ENCODE measurements around the gene SH2D1B.

SH2D1B gene

DNA sequence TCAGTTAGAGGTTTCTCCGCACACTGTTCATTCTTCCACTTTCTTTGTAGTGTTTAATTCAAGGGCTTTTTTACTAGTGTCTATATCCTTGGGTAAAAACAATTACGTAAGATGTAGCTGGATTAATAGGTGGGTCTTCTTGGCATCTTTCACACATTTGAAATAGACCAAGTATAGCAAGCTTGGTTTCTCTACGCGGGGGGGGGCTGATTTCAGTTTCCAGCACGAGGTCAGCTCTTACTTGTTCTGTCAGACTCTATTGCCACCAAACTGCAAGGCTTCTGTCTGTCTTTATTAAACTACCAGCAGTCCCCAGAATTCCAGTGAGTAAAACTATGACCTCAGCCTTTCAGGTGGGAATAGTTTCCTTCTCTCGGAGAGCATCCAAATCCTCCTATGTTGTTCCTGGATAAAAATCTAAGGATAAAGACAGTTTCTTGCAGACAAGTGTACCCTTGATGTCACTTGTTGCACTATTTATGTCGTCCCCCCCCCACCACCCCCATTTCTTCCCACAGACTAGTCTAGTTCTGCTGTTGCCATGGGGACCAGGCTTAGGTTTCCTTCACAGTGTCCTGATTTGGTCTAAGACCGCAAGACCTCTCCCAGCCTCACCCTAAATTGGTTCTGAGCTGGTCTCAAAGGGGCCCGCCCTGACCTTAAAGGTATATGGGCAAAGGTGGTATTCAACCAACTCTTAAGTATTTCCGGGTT, 52.3 kb downstream of the SH2D1B start:
- no peaks in the 10 kb centered on the region for H3K9me3 ChIP-seq (replicated peaks in 1 of 2; ENCODE audit: control insufficient read depth in 2 of 2, insufficient read depth in 1 of 2, low read depth in 1 of 2, low read length in 2 of 2)
- no peak overlapping the region for H2BK5ac ChIP-seq (ENCODE audit: low read length)
- no peak overlapping the region for H2AFZ ChIP-seq (ENCODE audit: low read length)
- no CpG with 5 or more reads among the region's 10 CpGs for WGBS, 2 donors (ENCODE audit: extremely low coverage in 2 of 2, insufficient read length in 2 of 2, insufficient replicate concordance in 1 of 2)
- H3K79me1 ChIP-seq (ENCODE audit: low read depth, low read length): no peaks in the 10 kb centered on the region
- no peak overlapping the region for H2BK120ac ChIP-seq (ENCODE audit: low read depth, low read length)
- no peak overlapping the region for H4K91ac ChIP-seq (ENCODE audit: low read depth, low read length, poor library complexity)
- H3K4me1 ChIP-seq (ENCODE audit: control insufficient read depth in 2 of 2, insufficient read depth in 1 of 2, low read depth in 1 of 2, low read length in 2 of 2): no peaks in the 10 kb centered on the region
- H3K36me3 ChIP-seq (replicated peaks in 1 of 2; ENCODE audit: control insufficient read depth in 2 of 2, insufficient read depth in 2 of 2, low read length in 2 of 2): peaks cover 7 to 78% of the 10 kb centered on the region in 2 donors
- no peak overlapping the region for H3K18ac ChIP-seq (ENCODE audit: low read length)
- H3K4me2 ChIP-seq (ENCODE audit: insufficient read depth, low read length, poor library complexity, severe bottlenecking): no peak overlapping the region
- H3K27me3 ChIP-seq (ENCODE audit: control insufficient read depth in 3 of 3, insufficient read depth in 3 of 3, low read depth in 1 of 3, low read length in 3 of 3): no peaks in the 10 kb centered on the region
- no peak for DNase-seq (ENCODE audit: low spot score)
- H3K23ac ChIP-seq (ENCODE audit: low read depth, low read length, poor library complexity): no peak overlapping the region
- no peak overlapping the region for H3K4me3 ChIP-seq (ENCODE audit: low read length in 2 of 2)
- no peak overlapping the region for H3K9ac ChIP-seq (ENCODE audit: low read depth, low read length, poor library complexity)
- no peak overlapping the region for H3K4ac ChIP-seq (ENCODE audit: low read length)
- H3K27ac ChIP-seq (replicated peaks; ENCODE audit: low read length): no peak overlapping the region
- no peak overlapping the region for H2BK15ac ChIP-seq (ENCODE audit: low read length)
- no peak overlapping the region for H2BK12ac ChIP-seq (ENCODE audit: low read length)
- H4K8ac ChIP-seq (ENCODE audit: low read depth, low read length): no peak overlapping the region
- no peak overlapping the region for H3K14ac ChIP-seq (ENCODE audit: low read length)
- no peak overlapping the region for H2AK5ac ChIP-seq (ENCODE audit: low read depth, low read length)

- Histone ChIP-seq H3K79me1 (ENCODE audit: low read depth, low read length) (no peaks in the 10 kb centered on the region), H3K18ac (ENCODE audit: low read length) (no peak overlapping the region), H3K14ac (ENCODE audit: low read length) (no peak overlapping the region), H2BK15ac (ENCODE audit: low read length) (no peak overlapping the region), H3K9ac (ENCODE audit: low read depth, low read length, poor library complexity) (no peak overlapping the region), H2AFZ (ENCODE audit: low read length) (no peak overlapping the region), H3K23ac (ENCODE audit: low read depth, low read length, poor library complexity) (no peak overlapping the region), H4K8ac (ENCODE audit: low read depth, low read length) (no peak overlapping the region), H2AK5ac (ENCODE audit: low read depth, low read length) (no peak overlapping the region), H2BK12ac (ENCODE audit: low read length) (no peak overlapping the region), H3K9me3 (replicated peaks in 1 of 2; ENCODE audit: control insufficient read depth in 2 of 2, insufficient read depth in 1 of 2, low read depth in 1 of 2, low read length in 2 of 2) (no peaks in the 10 kb centered on the region), H2BK5ac (ENCODE audit: low read length) (no peak overlapping the region), H3K36me3 (replicated peaks in 1 of 2; ENCODE audit: control insufficient read depth in 2 of 2, insufficient read depth in 2 of 2, low read length in 2 of 2) (peaks cover 7 to 79% of the 10 kb centered on the region in 2 donors), H3K27me3 (ENCODE audit: control insufficient read depth in 3 of 3, insufficient read depth in 3 of 3, low read depth in 1 of 3, low read length in 3 of 3) (no peaks in the 10 kb centered on the region), H3K4me1 (ENCODE audit: control insufficient read depth in 2 of 2, insufficient read depth in 1 of 2, low read depth in 1 of 2, low read length in 2 of 2) (no peaks in the 10 kb centered on the region), H3K4ac (ENCODE audit: low read length) (no peak overlapping the region), H3K27ac (replicated peaks; ENCODE audit: low read length) (no peak overlapping the region), H3K4me3 (ENCODE audit: low read length in 2 of 2) (no peak overlapping the region), H2BK120ac (ENCODE audit: low read depth, low read length) (no peak overlapping the region), H3K4me2 (ENCODE audit: insufficient read depth, low read length, poor library complexity, severe bottlenecking) (no peak overlapping the region), H4K91ac (ENCODE audit: low read depth, low read length, poor library complexity) (no peak overlapping the region)
- WGBS, 2 donors (ENCODE audit: extremely low coverage in 2 of 2, insufficient read length in 2 of 2, insufficient replicate concordance in 1 of 2): no CpG with 5 or more reads among the region's 1 CpG
- DNase-seq (ENCODE audit: low spot score): no peak
Measured at GRCh38 chr1:162358928-162359327, 53.0 kb downstream of the SH2D1B start.

DNA sequence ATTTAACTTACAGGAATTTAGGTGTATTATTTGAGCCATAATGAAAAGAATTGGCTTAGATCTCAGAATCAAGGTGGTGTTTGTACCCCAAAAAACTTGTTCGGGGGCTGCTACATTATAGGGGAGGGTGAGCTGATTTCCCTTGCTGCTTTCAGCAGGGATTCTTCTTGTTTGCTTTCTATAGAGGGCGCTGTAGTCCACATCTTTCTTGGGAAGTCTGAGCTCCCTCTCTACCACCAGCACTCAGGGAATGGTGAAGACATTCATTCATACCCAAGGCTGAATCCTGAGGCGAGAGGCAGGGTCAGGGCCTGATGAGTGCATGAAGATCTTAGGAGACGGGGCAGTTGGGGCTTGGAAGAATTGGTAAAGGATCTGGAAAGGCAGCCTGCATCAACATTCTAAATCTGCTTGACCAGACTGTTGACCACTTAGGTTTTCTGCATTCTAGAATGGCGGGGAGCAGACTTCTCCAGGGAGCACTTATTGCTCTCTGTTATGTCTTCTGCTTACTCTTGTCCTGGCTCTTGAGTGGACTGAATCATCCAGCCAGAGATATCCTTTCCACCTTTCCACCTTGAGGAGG, 54.2 kb downstream of the SH2D1B start:
- H3K23ac ChIP-seq (ENCODE audit: low read depth, low read length, poor library complexity): no peak overlapping the region
- no peak overlapping the region for H4K91ac ChIP-seq (ENCODE audit: low read depth, low read length, poor library complexity)
- peaks cover 7 to 73% of the 10 kb centered on the region in 2 donors for H3K36me3 ChIP-seq (replicated peaks in 1 of 2; ENCODE audit: control insufficient read depth in 2 of 2, insufficient read depth in 2 of 2, low read length in 2 of 2)
- H3K4me2 ChIP-seq (ENCODE audit: insufficient read depth, low read length, poor library complexity, severe bottlenecking): no peak overlapping the region
- no peak overlapping the region for H2AK5ac ChIP-seq (ENCODE audit: low read depth, low read length)
- H3K18ac ChIP-seq (ENCODE audit: low read length): no peak overlapping the region
- no peak overlapping the region for H4K8ac ChIP-seq (ENCODE audit: low read depth, low read length)
- no peak overlapping the region for H3K9ac ChIP-seq (ENCODE audit: low read depth, low read length, poor library complexity)
- no peaks in the 10 kb centered on the region for H3K79me1 ChIP-seq (ENCODE audit: low read depth, low read length)
- H2AFZ ChIP-seq (ENCODE audit: low read length): no peak overlapping the region
- no peak overlapping the region for H3K27ac ChIP-seq (replicated peaks; ENCODE audit: low read length)
- H2BK5ac ChIP-seq (ENCODE audit: low read length): no peak overlapping the region
- DNase-seq (ENCODE audit: low spot score): peak; percentile 51
- no peak overlapping the region for H2BK15ac ChIP-seq (ENCODE audit: low read length)
- H3K4me1 ChIP-seq (ENCODE audit: control insufficient read depth in 2 of 2, insufficient read depth in 1 of 2, low read depth in 1 of 2, low read length in 2 of 2): peaks cover 0 to 5% of the 10 kb centered on the region in 2 donors
- no peak overlapping the region for H2BK120ac ChIP-seq (ENCODE audit: low read depth, low read length)
- no peaks in the 10 kb centered on the region for H3K9me3 ChIP-seq (replicated peaks in 1 of 2; ENCODE audit: control insufficient read depth in 2 of 2, insufficient read depth in 1 of 2, low read depth in 1 of 2, low read length in 2 of 2)
- WGBS, 2 donors (ENCODE audit: extremely low coverage in 2 of 2, insufficient read length in 2 of 2, insufficient replicate concordance in 1 of 2): no CpG with 5 or more reads among the region's 5 CpGs
- H2BK12ac ChIP-seq (ENCODE audit: low read length): no peak overlapping the region
- H3K27me3 ChIP-seq (ENCODE audit: control insufficient read depth in 3 of 3, insufficient read depth in 3 of 3, low read depth in 1 of 3, low read length in 3 of 3): no peaks in the 10 kb centered on the region
- H3K4ac ChIP-seq (ENCODE audit: low read length): no peak overlapping the region
- no peak overlapping the region for H3K4me3 ChIP-seq (ENCODE audit: low read length in 2 of 2)
- no peak overlapping the region for H3K14ac ChIP-seq (ENCODE audit: low read length)

DNA sequence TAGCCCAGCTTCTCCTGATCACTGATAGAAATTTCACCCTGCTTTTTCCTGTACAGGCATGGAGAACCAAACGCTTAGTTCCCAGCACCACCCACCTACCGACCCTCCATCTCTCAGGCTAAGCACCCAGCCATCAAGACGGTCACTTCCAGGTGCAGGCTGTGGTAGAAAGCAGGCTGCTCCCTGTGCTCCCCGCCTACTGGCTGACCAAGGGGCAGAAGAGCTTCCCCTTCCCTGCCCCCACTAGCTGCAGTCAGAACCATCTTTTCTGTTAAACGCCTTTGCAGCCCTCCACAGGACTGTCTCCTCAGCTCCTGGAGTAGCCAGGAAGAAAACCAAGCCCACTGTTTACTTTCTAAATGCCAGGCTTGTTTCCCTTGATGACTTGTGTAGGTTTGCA, 58.2 kb downstream of the SH2D1B start:
- Histone ChIP-seq H3K4me2 (ENCODE audit: insufficient read depth, low read length, poor library complexity, severe bottlenecking) (no peak overlapping the region), H2BK120ac (ENCODE audit: low read depth, low read length) (peak overlapping the region; percentile 9), H3K36me3 (replicated peaks in 1 of 2; ENCODE audit: control insufficient read depth in 2 of 2, insufficient read depth in 2 of 2, low read length in 2 of 2) (peaks cover 7 to 42% of the 10 kb centered on the region in 2 donors), H3K79me1 (ENCODE audit: low read depth, low read length) (no peaks in the 10 kb centered on the region), H3K23ac (ENCODE audit: low read depth, low read length, poor library complexity) (no peak overlapping the region), H3K27ac (replicated peaks; ENCODE audit: low read length) (no peak overlapping the region), H3K18ac (ENCODE audit: low read length) (peak overlapping the region; percentile 41), H2BK12ac (ENCODE audit: low read length) (no peak overlapping the region), H3K4me1 (ENCODE audit: control insufficient read depth in 2 of 2, insufficient read depth in 1 of 2, low read depth in 1 of 2, low read length in 2 of 2) (peaks cover 6 to 9% of the 10 kb centered on the region in 2 donors), H3K27me3 (ENCODE audit: control insufficient read depth in 3 of 3, insufficient read depth in 3 of 3, low read depth in 1 of 3, low read length in 3 of 3) (no peaks in the 10 kb centered on the region), H3K4me3 (ENCODE audit: low read length in 2 of 2) (no peak overlapping the region), H2BK5ac (ENCODE audit: low read length) (no peak overlapping the region), H4K8ac (ENCODE audit: low read depth, low read length) (no peak overlapping the region), H3K4ac (ENCODE audit: low read length) (no peak overlapping the region), H2AK5ac (ENCODE audit: low read depth, low read length) (no peak overlapping the region), H2AFZ (ENCODE audit: low read length) (no peak overlapping the region), H3K9me3 (replicated peaks in 1 of 2; ENCODE audit: control insufficient read depth in 2 of 2, insufficient read depth in 1 of 2, low read depth in 1 of 2, low read length in 2 of 2) (no peaks in the 10 kb centered on the region), H2BK15ac (ENCODE audit: low read length) (peak overlapping the region; percentile 42), H3K9ac (ENCODE audit: low read depth, low read length, poor library complexity) (no peak overlapping the region), H4K91ac (ENCODE audit: low read depth, low read length, poor library complexity) (no peak overlapping the region), H3K14ac (ENCODE audit: low read length) (no peak overlapping the region)
- no CpG with 5 or more reads among the region's 5 CpGs for WGBS, 2 donors (ENCODE audit: extremely low coverage in 2 of 2, insufficient read length in 2 of 2, insufficient replicate concordance in 1 of 2)
- no peak for DNase-seq (ENCODE audit: low spot score)

Data from neuronal stem cell (in vitro differentiated cells).